IMR-90 (cell line): ENCODE measurements around the gene TRPV4.

Experiments
- BHLHE40 ChIP-seq: fragments of 150-350 bp; IDR thresholded peaks from 2 replicates; pipeline ENCODE4 v1.6.1; 2016; ENCODE audit warnings: mild to moderate bottlenecking, low read depth, low read length
- MAFK ChIP-seq: IDR thresholded peaks from 2 replicates; pipeline ENCODE4 v1.6.1; 2012; ENCODE audit warnings: low read depth, low read length, improper control_type of control experiment
- POLR2A ChIP-seq: IDR thresholded peaks from 2 replicates; pipeline ENCODE4 v1.6.1; 2012; ENCODE audit warnings: mild to moderate bottlenecking, low read depth, low read length
- TF ChIP-seq, protein P1 (sequence below): conservative IDR thresholded peaks from 2 replicates; pipeline ENCODE4 v1.5.1; 2012; ENCODE audit warnings: mild to moderate bottlenecking, low read depth, low read length, improper control_type of control experiment

DNA sequence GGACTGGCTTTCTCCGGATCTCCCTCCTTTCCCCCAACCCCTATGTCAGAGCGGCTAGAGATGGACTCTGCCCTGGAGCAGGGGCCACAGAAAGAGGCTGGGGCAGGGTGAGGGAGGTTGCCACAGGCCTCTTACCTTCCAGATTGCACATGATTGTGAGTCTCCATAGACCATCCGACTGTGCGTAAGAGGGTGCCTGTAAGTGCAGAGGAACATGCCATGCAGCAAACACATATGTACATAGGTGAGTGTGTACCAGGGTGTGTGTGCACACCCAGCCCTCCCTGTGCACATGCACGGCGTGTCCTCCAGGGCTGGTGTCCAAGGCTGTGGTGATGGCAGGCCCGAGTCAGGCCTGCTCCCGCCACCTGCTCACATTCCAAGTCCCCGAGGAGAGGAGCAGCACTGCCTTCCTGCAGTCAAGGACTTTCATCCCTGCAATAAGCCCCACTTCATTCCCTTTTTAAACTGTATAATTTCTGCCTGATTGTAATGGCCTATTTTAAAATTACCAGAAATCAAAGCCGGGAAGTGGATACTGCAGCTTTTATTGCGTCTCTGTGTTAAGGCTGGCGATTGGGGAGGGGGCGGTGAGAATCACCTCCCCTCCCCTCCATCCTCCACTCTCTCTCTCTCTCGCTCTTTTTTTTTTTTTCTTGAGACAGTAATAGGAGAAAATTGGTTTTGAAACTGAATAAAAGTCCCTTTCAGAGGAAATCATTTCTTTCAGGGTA lies 91.1 kb downstream of the TRPV4 start:
- TF ChIP-seq POLR2A, result no peak
- no peak for TF ChIP-seq MAFK
- TF ChIP-seq BHLHE40, result no peak
- TF ChIP-seq, protein P1, sequence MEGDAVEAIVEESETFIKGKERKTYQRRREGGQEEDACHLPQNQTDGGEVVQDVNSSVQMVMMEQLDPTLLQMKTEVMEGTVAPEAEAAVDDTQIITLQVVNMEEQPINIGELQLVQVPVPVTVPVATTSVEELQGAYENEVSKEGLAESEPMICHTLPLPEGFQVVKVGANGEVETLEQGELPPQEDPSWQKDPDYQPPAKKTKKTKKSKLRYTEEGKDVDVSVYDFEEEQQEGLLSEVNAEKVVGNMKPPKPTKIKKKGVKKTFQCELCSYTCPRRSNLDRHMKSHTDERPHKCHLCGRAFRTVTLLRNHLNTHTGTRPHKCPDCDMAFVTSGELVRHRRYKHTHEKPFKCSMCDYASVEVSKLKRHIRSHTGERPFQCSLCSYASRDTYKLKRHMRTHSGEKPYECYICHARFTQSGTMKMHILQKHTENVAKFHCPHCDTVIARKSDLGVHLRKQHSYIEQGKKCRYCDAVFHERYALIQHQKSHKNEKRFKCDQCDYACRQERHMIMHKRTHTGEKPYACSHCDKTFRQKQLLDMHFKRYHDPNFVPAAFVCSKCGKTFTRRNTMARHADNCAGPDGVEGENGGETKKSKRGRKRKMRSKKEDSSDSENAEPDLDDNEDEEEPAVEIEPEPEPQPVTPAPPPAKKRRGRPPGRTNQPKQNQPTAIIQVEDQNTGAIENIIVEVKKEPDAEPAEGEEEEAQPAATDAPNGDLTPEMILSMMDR, result no peak
